AG04450 (cell line): ENCODE results near the gene EML6. TPM values are rescaled to one million over a fixed set of nuclear protein-coding genes. Genes with fewer than 3 reads are reported as not detected.
A peak's percentile ranks its signal among the peaks of the same experiment; 100 is the strongest.

Source experiments
- CTCF ChIA-PET: fragments of 300-600, 350-600 bp; formaldehyde crosslinking; extraction: SDS; loops from one replicate; lab custom pipeline; 2022; ENCODE audit warnings: antibody characterized with exemption, inconsistent platforms; lab: Charles Lee
- POLR2A ChIA-PET: fragments of 350-600 bp; formaldehyde crosslinking; extraction: SDS; loops from one replicate; lab custom pipeline; 2021; ENCODE audit warnings: antibody characterized with exemption, inconsistent platforms; lab: Yijun Ruan, JAX
- DNase-seq: peaks from one replicate; pipeline ENCODE4 v3.0.0-alpha.2; 2011; ENCODE audit warnings: low read depth, low spot score
- H3K27ac ChIP-seq: one replicate; pipeline ENCODE4 v1.5.1; 2012; ENCODE audit warnings: low read depth, low read length, control low read depth
- H3K27me3 ChIP-seq: one replicate; pipeline ENCODE4 v1.6.0; 2012; ENCODE audit warnings: low read length; ENCODE audit not compliant: control insufficient read depth, insufficient read depth
- H3K4me3 ChIP-seq: 2 replicates; pipeline ENCODE4 v1.5.1; 2011; ENCODE audit warnings: mild to moderate bottlenecking, low read depth, low read length, control low read depth
- H3K9me3 ChIP-seq: 2 replicates; pipeline ENCODE4 v1.5.1; 2012; ENCODE audit warnings: low read length; ENCODE audit not compliant: control insufficient read depth, insufficient read depth
- CTCF ChIP-seq: IDR thresholded peaks from 2 replicates; pipeline ENCODE4 v1.5.1; 2011; ENCODE audit warnings: low read depth, low read length, control low read depth, inconsistent platforms
- polyA plus RNA-seq: library from polyadenylated mRNA; depleted of rRNA; stranded (reverse); fragments of >200 nt; gene quantifications from 2 replicates; pipeline ENCODE4 v1.2.3, GENCODE V29; 2011

EML6 gene
- polyA plus RNA-seq, 1 experiment, result 0.30 TPM

- Histone ChIP-seq H3K9me3 (no peaks in the 10 kb centered on the region), H3K27me3 (peaks cover 26% of the 10 kb centered on the region), H3K27ac (no peak overlapping the region), H3K4me3 (no peak overlapping the region)
- DNase-seq, result no peak
- no peak for TF ChIP-seq CTCF
- ChIA-PET CTCF (no interaction called here), POLR2A (no interaction called here)
Measured at GRCh38 chr2:54725343-54726099, 2.1 kb downstream of the EML6 start.

- Histone ChIP-seq H3K27ac (no peak overlapping the region), H3K27me3 (peaks cover 26% of the 10 kb centered on the region), H3K9me3 (no peaks in the 10 kb centered on the region), H3K4me3 (no peak overlapping the region)
- CTCF ChIA-PET, result interaction anchor here (1.0 kb wide), 1 partner anchor 619 kb away, joined by 3 read pairs; no protein-coding TSS in a partner anchor
- POLR2A ChIA-PET, result no interaction called here
- TF ChIP-seq CTCF, result no peak
- no peak for DNase-seq
Measured at GRCh38 chr2:54726431-54726830, 3.0 kb downstream of the EML6 start.

GRCh38 chr2:54726940-54727339 lies 3.5 kb downstream of the EML6 start:
- ChIA-PET CTCF (interaction anchor here (0.6 to 1.3 kb wide), 3 partner anchors 23 to 620 kb away, joined by 3 to 4 read pairs (median 3); no protein-coding TSS in a partner anchor), POLR2A (no interaction called here)
- Histone ChIP-seq H3K9me3 (no peaks in the 10 kb centered on the region), H3K27me3 (peaks cover 26% of the 10 kb centered on the region), H3K4me3 (no peak overlapping the region), H3K27ac (no peak overlapping the region)
- DNase-seq, result no peak
- TF ChIP-seq CTCF, result no peak

GRCh38 chr2:54728669-54729120 lies 5.2 kb downstream of the EML6 start:
- POLR2A ChIA-PET, result interaction anchor here (0.5 kb wide), 1 partner anchor 716 kb away, joined by 3 read pairs; no protein-coding TSS in a partner anchor

More at GRCh38 chr2:54728669-54729120, 5.2 kb downstream of the EML6 start:
- no peak overlapping the region for H3K4me3 ChIP-seq
- DNase-seq, result peak; percentile 30
- H3K27me3 ChIP-seq, result peaks cover 28% of the 10 kb centered on the region
- H3K9me3 ChIP-seq, result no peaks in the 10 kb centered on the region
- no peak overlapping the region for H3K27ac ChIP-seq
- CTCF ChIA-PET, result interaction anchor here (1.4 kb wide), 1 partner anchor 15 kb away, joined by 3 read pairs; no protein-coding TSS in a partner anchor
- TF ChIP-seq CTCF, result no peak
